Neutrophil (primary cell): Measurements from ENCODE around the gene KCNK15.

Source experiments
- H3K27ac ChIP-seq: fragments of 200-600 bp; sonication (generic); 2 replicates; pipeline ENCODE4 v1.5.1; 2016; ENCODE audit warnings: mild to moderate bottlenecking, moderate library complexity
- H3K27me3 ChIP-seq: fragments of 200-600 bp; sonication (generic); 2 replicates; pipeline ENCODE4 v1.6.0; 2016; ENCODE audit warnings: mild to moderate bottlenecking
- H3K36me3 ChIP-seq: fragments of 200-600 bp; sonication (generic); 2 replicates; pipeline ENCODE4 v1.5.1; 2017
- H3K4me1 ChIP-seq, 2 experiments: fragments of 200-600 bp in 1 of 2; sonication (generic) in 1 of 2; 1 replicate in 1 of 2; 2 replicates in 1 of 2; pipeline versions ENCODE4 v1.5.1 to v1.6.1; 2013 to 2016; ENCODE audit warnings: low read depth in 1 of 2, low read length in 1 of 2, mild to moderate bottlenecking in 1 of 2, moderate library complexity in 1 of 2; ENCODE audit not compliant: control insufficient read depth in 1 of 2, insufficient read depth in 1 of 2
- H3K4me3 ChIP-seq, 2 experiments: fragments of 200-600 bp in 1 of 2; sonication (generic) in 1 of 2; 1 replicate in 1 of 2; 2 replicates in 1 of 2; pipeline ENCODE4 v1.5.1; 2013 to 2016; ENCODE audit warnings: low read depth in 1 of 2, low read length in 1 of 2, mild to moderate bottlenecking in 1 of 2, moderate library complexity in 1 of 2
- H3K9me3 ChIP-seq: fragments of 200-600 bp; sonication (generic); 2 replicates; pipeline ENCODE4 v1.5.1; 2016
- TF ChIP-seq, protein P1 (sequence below): fragments of 200-600 bp; sonication (generic); IDR thresholded peaks from 2 replicates; pipeline ENCODE4 v1.5.1; 2016; ENCODE audit warnings: antibody characterized with exemption

The KCNK15 gene

GRCh38 chr20:44781118-44781517 lies 35.5 kb downstream of the KCNK15 start:
- Histone ChIP-seq H3K27ac (no peak overlapping the region), H3K4me1 (no peaks in the 10 kb centered on the region), H3K9me3 (no peaks in the 10 kb centered on the region), H3K4me3 (no peak overlapping the region), H3K27me3 (peaks cover 9% of the 10 kb centered on the region), H3K36me3 (no peaks in the 10 kb centered on the region)
- TF ChIP-seq, protein P1, sequence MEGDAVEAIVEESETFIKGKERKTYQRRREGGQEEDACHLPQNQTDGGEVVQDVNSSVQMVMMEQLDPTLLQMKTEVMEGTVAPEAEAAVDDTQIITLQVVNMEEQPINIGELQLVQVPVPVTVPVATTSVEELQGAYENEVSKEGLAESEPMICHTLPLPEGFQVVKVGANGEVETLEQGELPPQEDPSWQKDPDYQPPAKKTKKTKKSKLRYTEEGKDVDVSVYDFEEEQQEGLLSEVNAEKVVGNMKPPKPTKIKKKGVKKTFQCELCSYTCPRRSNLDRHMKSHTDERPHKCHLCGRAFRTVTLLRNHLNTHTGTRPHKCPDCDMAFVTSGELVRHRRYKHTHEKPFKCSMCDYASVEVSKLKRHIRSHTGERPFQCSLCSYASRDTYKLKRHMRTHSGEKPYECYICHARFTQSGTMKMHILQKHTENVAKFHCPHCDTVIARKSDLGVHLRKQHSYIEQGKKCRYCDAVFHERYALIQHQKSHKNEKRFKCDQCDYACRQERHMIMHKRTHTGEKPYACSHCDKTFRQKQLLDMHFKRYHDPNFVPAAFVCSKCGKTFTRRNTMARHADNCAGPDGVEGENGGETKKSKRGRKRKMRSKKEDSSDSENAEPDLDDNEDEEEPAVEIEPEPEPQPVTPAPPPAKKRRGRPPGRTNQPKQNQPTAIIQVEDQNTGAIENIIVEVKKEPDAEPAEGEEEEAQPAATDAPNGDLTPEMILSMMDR, result no peak

DNA sequence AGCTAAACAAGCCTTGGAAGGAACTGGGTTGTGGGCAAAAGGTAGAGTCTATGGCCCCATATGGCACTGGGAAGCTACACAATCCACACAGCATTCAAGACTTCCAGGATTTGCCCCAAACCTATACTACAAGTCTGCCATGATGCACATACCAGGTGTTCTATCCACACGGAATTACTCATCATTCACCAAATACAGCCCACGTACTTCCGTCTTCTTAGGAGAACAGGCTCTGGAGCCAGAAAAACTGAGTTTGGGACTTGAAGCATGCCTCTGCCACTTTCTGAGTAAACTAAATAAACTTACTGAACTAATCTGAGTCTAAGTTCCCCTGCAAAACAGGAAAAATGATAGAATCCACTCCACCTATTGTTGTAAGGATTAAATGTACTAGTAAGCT lies 36.1 kb downstream of the KCNK15 start:
- no peak overlapping the region for H3K27ac ChIP-seq

DNA sequence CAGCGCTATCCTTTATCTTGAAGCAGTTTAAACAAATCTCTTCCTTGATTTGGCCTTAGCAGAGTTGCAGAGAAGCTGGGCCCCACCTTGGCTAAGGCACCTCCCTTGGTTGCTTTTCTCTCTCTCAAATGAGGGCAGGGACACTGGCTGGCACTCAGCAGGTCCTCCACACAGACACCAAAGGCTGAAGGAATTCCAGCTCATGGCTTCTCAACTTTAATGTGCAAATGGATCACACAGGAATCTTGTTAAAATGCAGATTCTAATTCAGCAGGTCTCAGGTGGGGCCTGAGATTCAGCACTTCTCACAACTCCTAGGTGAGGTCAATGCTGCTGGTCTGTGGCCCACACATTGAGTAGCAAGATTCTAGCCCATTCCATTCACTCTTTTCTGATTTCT lies 39.0 kb downstream of the KCNK15 start:
- no peak overlapping the region for H3K4me3 ChIP-seq
- no peaks in the 10 kb centered on the region for H3K9me3 ChIP-seq
- H3K27ac ChIP-seq, result no peak overlapping the region
- no peaks in the 10 kb centered on the region for H3K4me1 ChIP-seq
- peaks cover 32% of the 10 kb centered on the region for H3K27me3 ChIP-seq
- TF ChIP-seq, protein P1, result no peak
- H3K36me3 ChIP-seq, result no peaks in the 10 kb centered on the region

More for the DNA sequence above, 36.1 kb downstream of the KCNK15 start:
- Histone ChIP-seq H3K9me3 (no peaks in the 10 kb centered on the region), H3K4me1 (no peaks in the 10 kb centered on the region), H3K27me3 (peaks cover 13% of the 10 kb centered on the region), H3K36me3 (no peaks in the 10 kb centered on the region), H3K4me3 (no peak overlapping the region)
- TF ChIP-seq, protein P1, result no peak

DNA sequence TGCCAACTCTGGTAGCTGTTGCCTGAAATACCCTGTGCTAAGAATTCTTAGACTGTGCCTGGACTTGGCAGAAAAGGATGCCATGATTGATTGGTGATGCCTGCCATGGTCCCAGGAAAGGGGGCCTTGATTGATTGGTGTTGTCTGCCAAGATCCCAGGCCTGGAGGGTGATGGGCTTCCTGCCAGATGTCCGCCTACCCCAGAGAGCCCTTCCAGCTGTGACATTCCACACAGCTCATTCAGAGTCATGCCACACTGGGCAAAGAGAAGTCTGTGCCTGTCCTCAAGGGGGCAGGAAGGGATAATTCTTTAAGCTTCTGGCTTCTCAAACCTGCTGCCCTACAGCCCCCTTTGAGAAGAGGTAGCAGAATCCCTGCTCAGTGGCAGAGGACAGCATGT lies 40.1 kb downstream of the KCNK15 start:
- Histone ChIP-seq H3K4me3 (no peak overlapping the region), H3K27me3 (peaks cover 38% of the 10 kb centered on the region), H3K36me3 (no peaks in the 10 kb centered on the region), H3K9me3 (no peaks in the 10 kb centered on the region), H3K4me1 (no peaks in the 10 kb centered on the region), H3K27ac (no peak overlapping the region)
- TF ChIP-seq, protein P1, result no peak

- H3K27ac ChIP-seq, result no peak overlapping the region
- no peaks in the 10 kb centered on the region for H3K4me1 ChIP-seq
- no peaks in the 10 kb centered on the region for H3K9me3 ChIP-seq
- TF ChIP-seq, protein P1, result no peak
- no peak overlapping the region for H3K4me3 ChIP-seq
- peaks cover 49% of the 10 kb centered on the region for H3K27me3 ChIP-seq
- no peaks in the 10 kb centered on the region for H3K36me3 ChIP-seq
These were observed 41.6 kb downstream of the KCNK15 start for GRCh38 chr20:44787299-44787698.
